H9 (cell line): ENCODE results near the gene RNF41. TPM values are rescaled to one million over a fixed set of nuclear protein-coding genes. Genes with fewer than 3 reads are reported as not detected.

ENCODE experiments used
- DNase-seq: peaks from one replicate; pipeline ENCODE4 v3.0.0-alpha.2; 2017
- H2AFZ ChIP-seq: one replicate; pipeline ENCODE4 v1.6.1; 2013; ENCODE audit warnings: mild to moderate bottlenecking, low read length, control low read depth, moderate library complexity
- H2AK5ac ChIP-seq: 2 replicates; pipeline ENCODE4 v1.6.1; 2013; ENCODE audit warnings: low read length, control low read depth, mixed read lengths; ENCODE audit not compliant: insufficient read length
- H2BK120ac ChIP-seq: one replicate; pipeline ENCODE4 v1.6.1; 2013; ENCODE audit warnings: low read depth, mild to moderate bottlenecking, low read length, control low read depth, inconsistent platforms; ENCODE audit not compliant: poor library complexity, severe bottlenecking
- H2BK12ac ChIP-seq: 2 replicates; pipeline ENCODE4 v1.6.1; 2013; ENCODE audit warnings: low read length, control low read depth, mixed read lengths, low read depth; ENCODE audit not compliant: insufficient read length
- H2BK15ac ChIP-seq: 2 replicates; pipeline ENCODE4 v1.6.1; 2013; ENCODE audit warnings: low read depth, low read length, control low read depth
- H2BK20ac ChIP-seq: one replicate; pipeline ENCODE4 v1.6.1; 2013; ENCODE audit warnings: low read depth, mild to moderate bottlenecking, low read length, control low read depth, inconsistent platforms; ENCODE audit not compliant: poor library complexity, severe bottlenecking
- H2BK5ac ChIP-seq: 2 replicates; pipeline ENCODE4 v1.6.1; 2013; ENCODE audit warnings: low read length, control low read depth, mixed read lengths; ENCODE audit not compliant: insufficient read length
- H3K14ac ChIP-seq: 2 replicates; pipeline ENCODE4 v1.6.1; 2013; ENCODE audit warnings: low read length, control low read depth; ENCODE audit not compliant: insufficient read depth
- H3K18ac ChIP-seq: 2 replicates; pipeline ENCODE4 v1.6.1; 2013; ENCODE audit warnings: low read depth, mild to moderate bottlenecking, mixed read lengths, low read length, control low read depth; ENCODE audit not compliant: insufficient read length
- H3K23ac ChIP-seq: 2 replicates; pipeline ENCODE4 v1.6.1; 2013; ENCODE audit warnings: low read length, control low read depth, mixed read lengths, low read depth; ENCODE audit not compliant: insufficient read length
- H3K23me2 ChIP-seq: 2 replicates; pipeline ENCODE4 v1.6.1; 2013; ENCODE audit warnings: low read depth, mild to moderate bottlenecking, mixed read lengths, low read length, control low read depth; ENCODE audit not compliant: insufficient read length, poor library complexity, severe bottlenecking
- H3K27ac ChIP-seq: 2 replicates; pipeline ENCODE4 v1.5.1; 2013; ENCODE audit warnings: low read length, control low read depth, mixed read lengths, low read depth; ENCODE audit not compliant: insufficient read length
- H3K27me3 ChIP-seq: 2 replicates; pipeline ENCODE4 v1.6.1; 2013; ENCODE audit warnings: low read length, control low read depth, inconsistent platforms; ENCODE audit not compliant: insufficient read depth
- H3K4ac ChIP-seq: 2 replicates; pipeline ENCODE4 v1.6.1; 2013; ENCODE audit warnings: low read depth, mild to moderate bottlenecking, control low read depth, inconsistent platforms, low read length, moderate library complexity
- H3K4me1 ChIP-seq: 2 replicates; pipeline ENCODE4 v1.6.1; 2013; ENCODE audit warnings: low read length, control low read depth, inconsistent platforms; ENCODE audit not compliant: insufficient read depth
- H3K4me2 ChIP-seq: 2 replicates; pipeline ENCODE4 v1.6.1; 2013; ENCODE audit warnings: low read length, control low read depth, mixed read lengths; ENCODE audit not compliant: insufficient read length, insufficient read depth
- H3K56ac ChIP-seq: 2 replicates; pipeline ENCODE4 v1.6.1; 2013; ENCODE audit warnings: low read depth, mild to moderate bottlenecking, mixed read lengths, low read length, control low read depth; ENCODE audit not compliant: insufficient read length
- H3K79me1 ChIP-seq: 2 replicates; pipeline ENCODE4 v1.6.1; 2013; ENCODE audit warnings: low read depth, mild to moderate bottlenecking, moderate library complexity, low read length, control low read depth, inconsistent platforms; ENCODE audit not compliant: insufficient read depth, poor library complexity, severe bottlenecking
- H3K79me2 ChIP-seq: 2 replicates; pipeline ENCODE4 v1.6.1; 2013; ENCODE audit warnings: low read length, control low read depth, inconsistent platforms; ENCODE audit not compliant: insufficient read depth
- H3K9ac ChIP-seq: 2 replicates; pipeline ENCODE4 v1.6.1; 2013; ENCODE audit warnings: low read length, control low read depth, mixed read lengths; ENCODE audit not compliant: insufficient read length; ENCODE audit errors: extremely low read depth
- H3K9me3 ChIP-seq: one replicate; pipeline ENCODE4 v1.6.1; 2013; ENCODE audit warnings: low read depth, low read length, inconsistent platforms; ENCODE audit not compliant: control insufficient read depth
- H3T11ph ChIP-seq: one replicate; pipeline ENCODE4 v1.6.1; 2013; ENCODE audit warnings: mild to moderate bottlenecking, low read length, control low read depth, inconsistent platforms
- H4K20me1 ChIP-seq: one replicate; pipeline ENCODE4 v1.6.1; 2013; ENCODE audit not compliant: control insufficient read depth, insufficient read length, insufficient read depth
- H4K5ac ChIP-seq: 2 replicates; pipeline ENCODE4 v1.6.1; 2013; ENCODE audit warnings: low read depth, mild to moderate bottlenecking, mixed read lengths, low read length, control low read depth; ENCODE audit not compliant: insufficient read length
- H4K8ac ChIP-seq: replicated peaks from 2 replicates; pipeline ENCODE4 v1.6.1; 2013; ENCODE audit warnings: low read length, control low read depth, mixed read lengths, low read depth; ENCODE audit not compliant: insufficient read length
- H4K91ac ChIP-seq: 2 replicates; pipeline ENCODE4 v1.6.1; 2013; ENCODE audit warnings: low read depth, mild to moderate bottlenecking, moderate library complexity, mixed read lengths, low read length, control low read depth; ENCODE audit not compliant: insufficient read length
- H3K27ac Mint-ChIP-seq, 3 experiments: 2 replicates in 2 of 3; 3 replicates in 1 of 3; pipeline ENCODE4 v1.8.0; 2020 to 2021; ENCODE audit warnings: mixed read lengths in 3 of 3, mild to moderate bottlenecking in 1 of 3, moderate library complexity in 1 of 3
- H3K27me3 Mint-ChIP-seq: 2 replicates; pipeline ENCODE4 v1.8.0; 2021; ENCODE audit warnings: low read depth, mild to moderate bottlenecking, moderate library complexity, mixed read lengths
- H3K36me3 Mint-ChIP-seq, 3 experiments: 2 replicates in 2 of 3; 3 replicates in 1 of 3; pipeline ENCODE4 v1.8.0; 2020 to 2021; ENCODE audit warnings: low read depth in 3 of 3, mixed read lengths in 3 of 3; ENCODE audit not compliant: insufficient read depth in 1 of 3
- H3K4me1 Mint-ChIP-seq, 2 experiments: 2 replicates each; pipeline ENCODE4 v1.8.0; 2020; ENCODE audit warnings: mixed read lengths in 2 of 2
- H3K4me3 Mint-ChIP-seq, 2 experiments: 2 replicates in 1 of 2; 3 replicates in 1 of 2; pipeline ENCODE4 v1.8.0; 2020 to 2021; ENCODE audit warnings: mild to moderate bottlenecking in 2 of 2, mixed read lengths in 2 of 2, moderate library complexity in 1 of 2
- H3K9me3 Mint-ChIP-seq, 2 experiments: 2 replicates in 1 of 2; 3 replicates in 1 of 2; pipeline ENCODE4 v1.8.0; 2020; ENCODE audit warnings: mild to moderate bottlenecking in 2 of 2, mixed read lengths in 2 of 2, moderate library complexity in 1 of 2
- WGBS: extraction: QIAGEN DNeasy Blood & Tissue Kit; methylation state at CpG from one replicate; pipeline ENCODE4 v1.1.7; 2013; ENCODE audit warnings: missing lambda C conversion rate, low lambda C conversion rate, mixed read lengths; ENCODE audit not compliant: insufficient read length; ENCODE audit errors: extremely low coverage; 5-methylcytosine and 5-hydroxymethylcytosine counted together
- total RNA-seq: library from RNA; stranded (reverse); gene quantifications from 2 replicates; pipeline ENCODE4 v1.2.1, GENCODE V29; 2021
- TF ChIP-seq, protein P1 (sequence below): fragments of 200-600 bp; sonication (generic); conservative IDR thresholded peaks from 3 replicates; pipeline ENCODE4 v1.8.0; 2021; ENCODE audit warnings: antibody characterized with exemption, mild to moderate bottlenecking

Gene RNF41
- total RNA-seq, 1 experiment from 2014 or later = 60.8 TPM

DNA sequence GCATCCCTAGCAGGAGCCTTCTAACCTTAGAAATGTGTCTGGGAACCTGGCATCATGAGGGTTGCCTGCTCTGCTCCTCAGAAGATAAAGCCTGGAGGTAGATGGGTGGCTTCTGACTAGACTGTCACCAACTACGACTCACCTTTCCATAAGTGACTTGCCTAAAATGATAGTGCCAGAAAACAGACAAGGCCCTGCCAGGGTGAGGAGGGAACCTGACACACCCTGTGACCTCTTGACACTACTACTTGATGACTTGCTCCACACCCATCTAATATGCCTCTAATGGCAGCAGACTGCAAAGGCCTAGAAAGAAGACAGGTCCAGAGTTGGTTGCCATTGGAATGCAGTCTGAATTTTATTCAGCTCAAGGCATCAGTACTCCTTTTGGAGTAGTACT, 9.4 kb downstream of the RNF41 start:
- Histone ChIP-seq H4K5ac (no peak overlapping the region), H3K4me1 (no peaks in the 10 kb centered on the region), H4K91ac (no peak overlapping the region), H2BK120ac (no peak overlapping the region), H2AK5ac (no peak overlapping the region), H3K23ac (no peak overlapping the region), H3K18ac (no peak overlapping the region), H3K14ac (no peak overlapping the region), H3K23me2 (no peaks in the 10 kb centered on the region), H2BK15ac (no peak overlapping the region), H2BK5ac (no peak overlapping the region), H3K9me3 (no peaks in the 10 kb centered on the region), H2BK12ac (no peak overlapping the region), H3T11ph (no peak overlapping the region), H3K79me2 (no peaks in the 10 kb centered on the region), H3K9ac (no peak overlapping the region), H4K8ac (no peak overlapping the region), H3K4ac (no peak overlapping the region), H3K27ac (no peak overlapping the region), H2BK20ac (no peak overlapping the region), H3K56ac (no peak overlapping the region), H4K20me1 (no peaks in the 10 kb centered on the region), H2AFZ (no peak overlapping the region), H3K4me2 (no peak overlapping the region), H3K79me1 (peaks cover 3% of the 10 kb centered on the region), H3K27me3 (no peaks in the 10 kb centered on the region)
- no peak for DNase-seq
- H3K27ac Mint-ChIP-seq = 0 out of 7 replicates have a peak overlapping the region, but pooled peaks of 1 of the 3 experiments have one; percentile 40
- TF ChIP-seq, protein P1, sequence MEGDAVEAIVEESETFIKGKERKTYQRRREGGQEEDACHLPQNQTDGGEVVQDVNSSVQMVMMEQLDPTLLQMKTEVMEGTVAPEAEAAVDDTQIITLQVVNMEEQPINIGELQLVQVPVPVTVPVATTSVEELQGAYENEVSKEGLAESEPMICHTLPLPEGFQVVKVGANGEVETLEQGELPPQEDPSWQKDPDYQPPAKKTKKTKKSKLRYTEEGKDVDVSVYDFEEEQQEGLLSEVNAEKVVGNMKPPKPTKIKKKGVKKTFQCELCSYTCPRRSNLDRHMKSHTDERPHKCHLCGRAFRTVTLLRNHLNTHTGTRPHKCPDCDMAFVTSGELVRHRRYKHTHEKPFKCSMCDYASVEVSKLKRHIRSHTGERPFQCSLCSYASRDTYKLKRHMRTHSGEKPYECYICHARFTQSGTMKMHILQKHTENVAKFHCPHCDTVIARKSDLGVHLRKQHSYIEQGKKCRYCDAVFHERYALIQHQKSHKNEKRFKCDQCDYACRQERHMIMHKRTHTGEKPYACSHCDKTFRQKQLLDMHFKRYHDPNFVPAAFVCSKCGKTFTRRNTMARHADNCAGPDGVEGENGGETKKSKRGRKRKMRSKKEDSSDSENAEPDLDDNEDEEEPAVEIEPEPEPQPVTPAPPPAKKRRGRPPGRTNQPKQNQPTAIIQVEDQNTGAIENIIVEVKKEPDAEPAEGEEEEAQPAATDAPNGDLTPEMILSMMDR = no peak
- H3K9me3 Mint-ChIP-seq = no peaks in the 10 kb centered on the region
- H3K27me3 Mint-ChIP-seq = no peaks in the 10 kb centered on the region; the same call in 1 of the 2 replicates
- H3K4me3 Mint-ChIP-seq = no peak overlapping the region
- no CpG with 5 or more reads among the region's 1 CpG for WGBS
- peaks cover 53 to 88% (median 85%) of the 10 kb centered on the region in 3 experiments for H3K36me3 Mint-ChIP-seq
- no peaks in the 10 kb centered on the region for H3K4me1 Mint-ChIP-seq
